ENCODE data around the gene CELA2A.
"Not testable (repeated sequence)": the region's sequence is repeated elsewhere in the genome, so short reads cannot be mapped to it uniquely, and the experiment has no call there.

The CELA2A gene

GRCh38 chr1:15431571-15431948 lies 25.0 kb upstream of the CELA2A start:
- no peak for TF ChIP-seq CTCF (conservative IDR thresholded peaks at IDR 0.05)
- H3K27ac ChIP-seq, result no peak overlapping the region

- no peak overlapping the region for H3K27ac ChIP-seq
- no peak for TF ChIP-seq CTCF (conservative IDR thresholded peaks at IDR 0.05)
Observed at GRCh38 chr1:15432324-15432723, 24.2 kb upstream of the CELA2A start.

- no peak overlapping the region for H3K27ac ChIP-seq
- no peak for TF ChIP-seq CTCF (conservative IDR thresholded peaks at IDR 0.05)
Observed at GRCh38 chr1:15433471-15433870, 23.1 kb upstream of the CELA2A start.

GRCh38 chr1:15434739-15435138 lies 21.8 kb upstream of the CELA2A start:
- H3K27ac ChIP-seq, result not testable (repeated sequence)

- no peak overlapping the region for H3K27ac ChIP-seq
Observed at GRCh38 chr1:15435239-15436077, 21.1 kb upstream of the CELA2A start.

GRCh38 chr1:15436881-15437442 lies 19.6 kb upstream of the CELA2A start:
- TF ChIP-seq CTCF (conservative IDR thresholded peaks at IDR 0.05), result no peak
- no peak overlapping the region for H3K27ac ChIP-seq

More at GRCh38 chr1:15435239-15436077, 21.1 kb upstream of the CELA2A start:
- TF ChIP-seq CTCF (conservative IDR thresholded peaks at IDR 0.05), result no peak

- H3K27ac ChIP-seq, result no peak overlapping the region
- TF ChIP-seq CTCF (conservative IDR thresholded peaks at IDR 0.05), result no peak
Observed at GRCh38 chr1:15439325-15439724, 17.2 kb upstream of the CELA2A start.

GRCh38 chr1:15440357-15440756 lies 16.2 kb upstream of the CELA2A start:
- TF ChIP-seq CTCF (conservative IDR thresholded peaks at IDR 0.05), result no peak
- H3K27ac ChIP-seq, result no peak overlapping the region

Data from VCaP (cell line).